Middle frontal gyrus (tissue), 1 donor: ENCODE results near the gene FAN1.

Experiments
- DNase-seq: peaks from one replicate; pipeline ENCODE4 v3.0.0-alpha.2; 2015; ENCODE audit warnings: low spot score; ENCODE audit errors: extremely low spot score

FAN1 gene

GRCh38 chr15:30956216-30957124 is 52.8 kb downstream of the FAN1 start:
- DNase-seq: no peak

- no peak for DNase-seq
These were observed 54.5 kb downstream of the FAN1 start for GRCh38 chr15:30958219-30958618.

DNA sequence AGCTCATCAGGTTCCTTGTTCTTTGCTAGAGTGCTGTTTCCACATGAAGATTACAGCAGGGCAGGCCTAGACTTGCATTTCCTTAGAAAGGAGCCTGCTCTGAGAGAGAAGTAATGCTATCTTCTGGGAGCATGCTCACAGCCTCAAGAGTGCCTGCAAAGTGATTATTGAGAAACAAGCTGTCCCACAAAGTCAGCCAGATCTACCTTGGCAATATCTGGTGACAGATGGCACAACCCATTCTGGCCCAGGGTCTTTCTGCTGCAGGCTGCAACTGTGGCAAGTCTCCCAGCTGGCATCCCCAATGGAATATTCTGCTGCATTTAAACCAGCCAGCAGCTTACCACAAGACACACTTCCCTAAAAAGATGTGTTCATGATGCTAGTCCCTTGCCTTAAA is 58.4 kb downstream of the FAN1 start:
- DNase-seq: no peak

DNA sequence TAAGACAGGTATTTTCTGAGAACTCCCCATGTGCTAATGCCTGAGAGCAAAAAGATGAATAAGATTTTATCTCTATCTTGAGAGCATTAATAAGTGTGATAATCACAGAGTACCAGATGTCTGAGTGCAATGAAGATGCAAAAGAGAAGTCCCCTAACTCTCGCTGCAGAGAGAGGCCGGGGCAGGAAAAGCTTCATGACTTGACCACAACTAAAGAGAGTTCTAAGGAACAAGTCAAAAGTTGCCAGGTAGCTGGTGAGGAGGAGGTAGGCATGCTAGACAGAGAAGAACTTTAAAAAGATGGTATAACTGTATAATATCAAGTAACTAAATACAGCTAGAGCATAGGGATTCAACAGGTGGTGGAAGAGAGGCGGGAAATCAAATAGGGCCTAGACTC is 58.9 kb downstream of the FAN1 start:
- DNase-seq: no peak

DNA sequence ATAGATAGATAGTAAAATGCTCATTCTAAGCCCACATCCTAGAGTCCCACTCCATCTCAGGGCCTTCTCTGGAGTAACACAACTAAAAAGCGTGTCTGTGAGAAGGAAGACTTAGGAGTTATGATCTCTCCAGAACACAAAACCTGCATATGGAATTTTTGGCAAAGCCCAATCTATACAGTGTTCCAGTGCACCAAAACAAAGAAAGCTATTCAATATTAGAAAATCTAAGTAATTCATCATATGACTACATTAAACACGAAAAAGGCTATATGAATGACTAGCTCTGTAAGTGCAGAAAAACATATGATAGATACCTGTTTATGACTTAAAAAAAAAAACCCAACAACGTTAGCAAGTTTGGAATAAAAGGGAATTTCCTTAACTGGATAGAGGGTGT is 60.0 kb downstream of the FAN1 start:
- DNase-seq: no peak

DNA sequence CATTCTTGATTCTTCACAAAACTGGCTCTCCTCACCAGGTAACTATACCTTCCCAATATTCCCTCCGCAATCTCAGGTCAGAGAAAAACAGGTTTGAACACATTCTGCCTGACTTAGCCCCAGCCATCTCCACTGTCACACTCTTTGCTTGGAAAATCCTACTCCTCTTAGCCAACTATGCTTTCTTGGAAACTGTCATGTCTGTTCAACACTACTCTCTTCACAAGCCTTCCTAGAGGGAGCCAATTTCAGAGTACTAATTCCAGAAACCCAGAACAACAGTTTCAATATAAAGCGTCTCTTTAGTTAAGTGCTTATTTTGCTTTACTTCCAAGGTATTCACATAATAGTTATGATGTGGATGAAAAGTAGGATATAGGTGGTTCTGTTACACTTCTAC is 66.0 kb downstream of the FAN1 start:
- DNase-seq: no peak

DNA sequence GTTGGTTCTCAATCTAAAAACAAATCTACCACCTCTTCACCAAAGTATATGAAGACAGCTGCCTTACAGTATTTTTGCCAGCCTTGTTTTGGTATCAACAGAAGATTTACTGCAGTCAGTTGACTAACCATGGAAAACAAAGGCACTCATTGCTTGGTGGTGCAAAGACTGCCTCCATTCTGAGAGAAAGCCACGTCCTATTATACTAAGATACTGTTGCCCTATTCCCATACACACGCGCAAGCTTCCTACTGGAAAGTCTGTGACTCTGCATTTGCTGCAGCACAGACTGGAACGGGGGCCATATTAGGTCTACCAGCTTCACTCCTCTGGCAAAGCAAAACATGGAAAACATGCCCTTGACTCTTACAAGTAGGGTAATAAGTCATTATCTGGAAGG is 69.7 kb downstream of the FAN1 start:
- DNase-seq: no peak

DNA sequence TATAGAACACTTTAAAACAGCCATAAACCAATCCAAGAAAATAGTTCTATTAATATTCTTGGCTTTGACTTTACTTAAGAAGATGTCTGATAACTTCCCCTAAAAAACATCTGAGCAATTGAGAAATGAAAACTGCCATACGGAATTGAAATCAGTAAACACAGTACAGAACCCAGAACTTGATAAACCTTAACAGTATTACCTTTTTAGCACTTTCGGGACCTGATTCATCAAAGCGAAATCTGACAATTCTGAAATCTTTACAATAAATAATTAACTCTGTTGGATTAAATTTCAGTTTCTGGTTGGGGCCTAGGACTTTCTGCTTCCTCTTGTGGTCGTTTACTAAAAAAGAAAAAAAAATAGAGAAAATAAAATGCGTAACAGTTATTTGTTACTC is 70.4 kb downstream of the FAN1 start:
- no peak for DNase-seq

DNA sequence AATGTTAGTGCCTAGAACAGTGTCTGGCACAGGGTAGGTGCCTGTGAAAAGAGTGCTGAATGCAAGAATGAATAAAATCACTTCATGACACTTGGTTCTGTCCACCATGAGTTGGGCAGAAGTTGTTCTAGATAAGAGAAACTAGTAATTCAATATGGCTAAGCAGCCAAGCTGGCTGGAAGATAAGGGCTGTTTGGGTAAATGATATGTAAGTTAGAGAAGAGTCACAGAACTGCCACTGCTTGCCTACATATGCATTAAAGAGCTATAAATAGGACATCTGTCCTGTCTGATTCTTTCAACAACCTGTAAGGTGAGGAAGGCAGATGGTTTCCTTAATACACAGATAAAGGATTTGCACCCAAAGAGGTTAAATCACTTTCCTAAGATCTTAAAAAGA is 74.6 kb downstream of the FAN1 start:
- no peak for DNase-seq

DNA sequence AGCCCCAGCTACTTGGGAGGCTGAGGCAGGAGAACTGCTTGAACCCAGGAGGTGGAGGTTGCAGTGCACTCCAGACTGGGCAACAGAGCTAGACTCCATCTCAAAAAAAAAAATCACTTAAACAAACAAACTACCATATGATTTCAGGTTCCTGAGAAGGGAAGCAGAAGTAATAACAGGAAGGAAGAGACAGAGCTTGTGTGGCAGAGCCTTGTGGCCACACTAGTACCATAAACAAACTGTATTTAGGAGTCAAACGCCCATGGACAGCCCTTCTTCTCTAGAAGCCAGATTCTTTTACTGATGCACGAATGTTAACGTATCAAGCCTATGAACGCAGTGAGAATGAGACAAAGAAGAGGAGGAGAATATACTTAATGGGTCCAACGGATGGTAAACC is 75.7 kb downstream of the FAN1 start:
- DNase-seq: no peak

DNA sequence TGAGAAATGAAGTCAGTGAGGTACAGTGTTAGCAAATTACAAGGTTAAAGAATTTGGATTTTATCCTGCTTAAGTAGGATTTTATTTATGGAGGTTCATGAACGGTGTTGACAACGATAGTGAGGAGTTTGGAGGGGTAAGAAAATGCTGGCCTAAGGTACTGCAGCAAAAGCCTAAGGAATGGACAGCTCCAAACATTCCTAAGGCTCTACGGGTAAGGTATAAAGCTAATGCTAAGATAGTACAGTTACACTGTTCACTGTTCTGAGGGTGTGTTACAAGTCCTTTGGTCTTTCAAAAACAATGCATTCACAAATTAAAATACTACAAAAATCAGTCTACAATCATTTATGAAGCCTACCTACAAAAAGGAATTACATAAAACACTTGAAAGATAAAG is 80.4 kb downstream of the FAN1 start:
- no peak for DNase-seq

DNA sequence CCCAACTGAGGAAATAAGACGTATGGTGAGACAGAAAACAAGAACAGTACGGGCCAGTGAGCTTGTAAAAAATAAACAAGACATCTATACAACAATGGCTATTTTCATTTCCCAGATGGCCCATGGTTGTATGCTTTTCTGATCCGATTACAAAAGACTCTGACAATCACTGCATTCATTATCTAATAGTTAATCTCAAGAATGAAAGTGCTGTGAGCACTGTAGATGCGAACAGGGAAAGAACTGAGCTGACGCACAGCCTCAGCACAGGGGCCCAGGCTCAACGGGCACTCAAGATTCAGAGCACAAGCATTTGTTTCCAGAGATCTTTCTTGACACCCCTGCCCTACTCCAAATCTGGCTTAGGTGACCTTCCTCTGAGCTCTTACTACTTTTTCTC is 80.8 kb downstream of the FAN1 start:
- peak; percentile 75 for DNase-seq

- DNase-seq: no peak
These were observed 81.4 kb downstream of the FAN1 start for GRCh38 chr15:30985081-30985531.

DNA sequence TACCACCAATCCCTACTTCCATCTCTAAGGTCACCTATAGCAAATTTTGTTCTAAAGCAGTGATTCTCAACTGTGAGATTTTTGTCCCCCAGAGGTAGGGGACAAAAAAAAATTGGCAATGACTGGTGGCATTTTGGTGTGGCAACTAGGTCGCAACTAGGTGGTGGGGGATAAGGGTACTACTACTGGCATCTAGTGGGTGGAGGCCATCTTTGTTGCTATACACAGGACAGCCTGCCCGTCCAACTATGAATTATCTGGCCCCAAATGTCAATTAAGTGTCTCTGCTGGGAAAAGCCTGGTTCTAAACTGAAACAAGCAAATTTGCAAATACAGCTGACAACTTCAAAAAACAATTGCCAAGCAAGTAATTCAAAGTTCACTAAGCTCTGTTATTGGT is 86.3 kb downstream of the FAN1 start:
- DNase-seq: no peak

DNA sequence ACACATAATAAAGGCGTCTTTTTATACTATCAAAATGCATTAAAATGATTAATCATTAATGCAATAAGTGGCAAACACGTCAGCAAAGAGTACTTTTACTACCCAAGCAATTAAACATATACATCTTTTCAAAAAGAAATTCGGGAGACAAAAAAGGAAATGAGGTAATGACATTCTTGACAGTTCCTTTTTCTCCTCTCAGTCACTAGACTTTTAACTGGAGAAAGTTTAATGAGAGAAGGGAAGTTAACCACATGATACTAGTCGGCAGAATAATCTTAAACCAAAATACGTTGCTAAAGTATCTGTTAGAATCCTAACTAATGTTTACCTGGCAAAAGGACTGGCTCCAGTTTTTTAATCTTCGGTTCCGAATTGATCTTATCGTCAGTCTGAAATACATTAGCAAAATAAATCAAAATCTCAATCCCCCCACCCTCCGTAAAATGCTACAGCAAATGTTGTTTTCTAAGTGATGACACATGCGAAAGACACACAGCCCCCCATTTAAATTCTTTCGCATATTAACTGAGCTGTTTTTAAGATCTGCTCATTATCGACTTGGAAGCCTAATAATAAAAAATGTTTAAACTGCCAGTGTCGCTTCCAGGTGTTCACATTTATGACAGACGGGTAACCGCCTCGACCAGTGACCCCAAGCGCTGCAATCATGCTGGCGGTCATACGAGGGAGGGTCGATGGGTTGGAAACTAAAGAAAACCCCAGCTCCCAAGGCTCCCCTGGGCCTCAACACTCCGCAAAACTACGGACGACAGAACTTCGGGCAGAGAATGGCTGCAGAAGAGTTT is 86.9 kb downstream of the FAN1 start:
- no peak for DNase-seq

DNA sequence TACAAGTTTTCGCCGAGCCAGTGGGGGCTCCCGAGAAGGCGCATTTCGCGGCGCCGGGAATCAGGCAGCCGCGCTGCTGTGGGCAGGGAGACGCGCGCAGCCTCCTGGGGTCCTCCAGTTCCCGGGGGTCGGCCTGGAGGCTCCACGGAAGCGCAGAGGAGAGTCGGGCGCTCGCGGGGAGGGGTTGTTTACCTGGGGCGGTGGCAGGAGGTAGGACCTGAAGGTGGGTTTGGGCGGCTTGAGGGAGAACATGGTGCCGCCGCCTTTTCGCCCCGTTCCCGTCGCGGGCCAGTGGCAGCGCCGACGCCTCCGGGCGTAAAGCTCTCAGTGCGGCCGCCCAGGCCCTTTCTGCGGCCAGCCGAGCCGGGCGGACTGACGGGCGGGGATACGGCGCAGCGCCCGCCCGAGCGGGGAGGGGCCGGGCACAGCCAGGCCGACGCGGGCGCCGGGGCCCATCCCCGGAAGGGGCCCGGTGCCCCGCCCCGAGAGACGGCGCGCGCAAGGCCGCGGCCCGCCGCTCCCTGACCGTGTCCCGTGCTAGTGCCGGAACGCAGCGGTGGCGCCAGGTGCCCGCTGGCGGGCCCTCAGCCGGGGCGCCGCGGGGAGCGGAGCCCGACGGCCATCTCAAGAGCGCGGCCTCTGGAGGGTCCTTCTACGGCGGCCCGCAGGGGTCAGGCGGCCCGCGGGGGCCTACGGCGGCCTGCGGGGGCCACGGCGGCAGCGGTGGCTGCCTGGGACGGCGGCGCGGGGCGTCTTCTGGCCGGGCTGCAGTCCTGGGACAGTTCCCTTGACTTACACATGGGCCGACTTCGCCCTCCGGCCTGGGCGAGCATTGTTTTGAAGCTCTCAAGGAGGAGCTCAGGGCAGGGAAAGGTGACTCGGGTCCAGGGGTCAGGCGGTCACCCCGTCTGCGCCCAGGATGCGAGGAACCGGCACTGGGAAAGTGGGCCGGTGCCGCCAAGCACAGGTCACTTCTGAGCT is 87.8 kb downstream of the FAN1 start, which contains the start of gene MTMR10:
MTMR10 (minus strand) TSS at position 374 of the 981 bp plus-strand sequence; CDS start at position 252, 122 bp downstream.
- peak; percentile 30 for DNase-seq

- no peak for DNase-seq
These were observed 88.6 kb downstream of the FAN1 start for GRCh38 chr15:30992249-30992864.
